HUES64 (cell line): ENCODE data around the gene ADRA1B.

Source experiments
- H3K27ac ChIP-seq: 2 replicates; pipeline ENCODE4 v1.7.0; 2013; ENCODE audit warnings: low read depth, low read length, inconsistent platforms
- H3K27me3 ChIP-seq: 2 replicates; pipeline ENCODE4 v1.6.1; 2013; ENCODE audit warnings: mild to moderate bottlenecking, low read length; ENCODE audit not compliant: insufficient read depth
- H3K36me3 ChIP-seq: 2 replicates; pipeline ENCODE4 v1.6.1; 2013; ENCODE audit warnings: mild to moderate bottlenecking, low read length; ENCODE audit not compliant: insufficient read depth
- H3K4me1 ChIP-seq: 2 replicates; pipeline ENCODE4 v1.6.1; 2013; ENCODE audit warnings: mild to moderate bottlenecking, low read length, moderate library complexity; ENCODE audit not compliant: insufficient read depth
- H3K4me3 ChIP-seq: 2 replicates; pipeline ENCODE4 v1.5.1; 2013; ENCODE audit warnings: mild to moderate bottlenecking, low read length, moderate library complexity
- H3K9ac ChIP-seq: 2 replicates; pipeline ENCODE4 v1.6.1; 2013; ENCODE audit warnings: mild to moderate bottlenecking, low read depth, low read length
- H3K9me3 ChIP-seq: 2 replicates; pipeline ENCODE4 v1.6.1; 2013; ENCODE audit warnings: low read depth, low read length; ENCODE audit not compliant: insufficient read depth
- WGBS: fragments of 150-250, 120-280 bp; methylation state at CpG from one replicate; pipeline ENCODE4 v1.1.7; 2013; ENCODE audit warnings: missing lambda C conversion rate; 5-methylcytosine and 5-hydroxymethylcytosine counted together

ADRA1B gene

DNA sequence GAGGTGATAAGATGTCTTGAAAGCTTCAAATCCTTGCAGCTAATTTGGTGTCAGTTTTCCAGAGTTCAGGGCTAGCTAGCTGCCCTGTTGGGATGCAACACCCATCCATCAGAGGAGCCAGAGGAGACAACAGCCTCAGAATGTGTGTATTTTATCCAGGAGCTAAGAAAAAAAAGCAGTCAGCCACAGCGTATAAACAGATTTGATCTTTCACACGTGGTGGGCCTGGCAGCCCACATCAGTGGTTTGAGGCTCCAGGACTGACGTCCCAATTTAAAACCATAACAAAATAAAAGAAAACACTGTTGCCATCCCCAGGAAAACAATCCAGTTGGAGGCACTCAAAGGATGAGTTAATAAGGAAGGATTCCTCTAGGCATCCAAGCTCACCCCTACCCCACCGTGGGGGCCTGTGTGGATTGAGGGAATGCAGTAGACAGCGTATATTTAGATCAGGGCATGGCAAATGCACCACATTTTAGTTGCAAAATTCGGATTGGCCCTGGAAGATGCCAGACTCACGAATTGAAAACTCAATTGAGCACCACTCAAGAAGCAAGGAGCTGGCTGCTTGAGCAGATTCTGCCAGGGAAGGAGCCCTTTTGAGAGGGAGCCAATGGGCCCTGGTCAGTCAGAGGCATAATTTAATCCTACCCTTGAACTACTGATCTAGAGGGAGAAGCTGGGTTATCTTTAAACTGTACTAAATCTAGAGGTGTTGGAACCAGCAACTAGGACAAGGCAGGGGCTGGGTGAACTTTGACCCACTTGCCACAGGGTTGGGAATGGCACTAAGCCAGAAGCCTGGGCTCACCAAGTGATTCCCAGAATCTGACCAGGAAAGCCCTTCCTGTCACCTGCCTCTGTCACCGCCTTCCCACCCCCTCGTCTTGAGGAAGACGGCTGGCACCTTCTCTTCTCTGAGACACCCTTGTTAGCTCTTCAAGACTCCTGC, 17.5 kb downstream of the ADRA1B start:
- H3K9me3 ChIP-seq = no peaks in the 10 kb centered on the region
- no peaks in the 10 kb centered on the region for H3K36me3 ChIP-seq
- H3K4me1 ChIP-seq = no peaks in the 10 kb centered on the region
- no peak overlapping the region for H3K4me3 ChIP-seq
- H3K27ac ChIP-seq = no peak overlapping the region
- WGBS = 79% methylated on average over 9 of the region's 10 CpGs
- no peak overlapping the region for H3K9ac ChIP-seq
- no peaks in the 10 kb centered on the region for H3K27me3 ChIP-seq

DNA sequence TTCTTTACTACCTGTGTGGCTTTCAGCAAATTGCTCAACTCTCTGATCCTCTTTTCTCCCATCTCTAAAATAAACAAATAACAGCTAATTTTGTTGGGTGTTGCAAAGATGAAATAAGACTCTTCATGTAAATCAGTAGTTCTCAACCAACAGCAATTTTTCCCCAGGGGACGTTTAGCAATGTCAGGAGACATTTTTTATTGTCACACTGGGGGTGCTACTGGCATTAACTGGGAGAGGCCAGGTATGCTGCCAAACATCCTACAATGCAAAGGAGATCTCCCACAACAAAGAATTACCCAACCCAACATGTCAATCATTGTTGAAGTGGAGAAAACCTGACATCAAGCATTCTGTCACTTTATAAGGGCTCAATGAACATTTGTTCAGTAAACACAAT, 19.7 kb downstream of the ADRA1B start:
- 67% methylated on average over 1 of the region's 1 CpG for WGBS
- no peaks in the 10 kb centered on the region for H3K9me3 ChIP-seq
- no peaks in the 10 kb centered on the region for H3K27me3 ChIP-seq
- no peaks in the 10 kb centered on the region for H3K4me1 ChIP-seq
- no peak overlapping the region for H3K4me3 ChIP-seq
- no peak overlapping the region for H3K9ac ChIP-seq
- no peak overlapping the region for H3K27ac ChIP-seq
- H3K36me3 ChIP-seq = no peaks in the 10 kb centered on the region

DNA sequence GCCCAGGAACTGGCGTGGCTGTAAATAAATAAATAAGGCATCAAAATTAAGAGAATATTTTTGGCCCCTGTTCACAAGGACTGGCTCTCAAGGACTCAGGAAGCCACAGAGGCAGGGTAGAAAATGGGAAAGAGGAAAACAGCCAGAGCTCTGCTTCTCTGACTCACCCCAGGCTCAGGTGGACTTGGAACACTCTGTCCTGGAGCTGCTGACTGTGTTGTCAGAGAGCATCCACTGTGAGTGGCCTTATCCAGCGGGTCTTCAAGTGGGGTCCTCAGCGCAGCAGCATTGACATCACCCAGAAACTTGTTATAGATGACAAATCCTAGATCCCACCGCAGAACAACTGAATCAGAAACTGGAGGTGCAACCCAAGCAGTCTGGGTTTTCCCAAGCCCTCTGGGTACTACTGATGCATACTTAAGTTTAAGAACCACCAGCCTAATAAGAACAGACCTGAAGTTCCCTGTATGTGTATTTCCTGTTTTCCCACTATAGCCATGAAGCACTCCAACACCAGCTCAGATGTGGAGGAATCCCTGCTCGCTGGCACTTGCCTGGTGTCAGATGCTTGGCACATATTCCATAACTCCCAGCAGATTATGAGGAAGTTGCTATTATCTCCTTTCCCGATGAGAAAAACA, 20.5 kb downstream of the ADRA1B start:
- Histone ChIP-seq H3K9me3 (no peaks in the 10 kb centered on the region), H3K4me3 (no peak overlapping the region), H3K4me1 (no peaks in the 10 kb centered on the region), H3K36me3 (no peaks in the 10 kb centered on the region), H3K9ac (no peak overlapping the region), H3K27me3 (no peaks in the 10 kb centered on the region), H3K27ac (no peak overlapping the region)
- 95% methylated on average over 6 of the region's 6 CpGs for WGBS

DNA sequence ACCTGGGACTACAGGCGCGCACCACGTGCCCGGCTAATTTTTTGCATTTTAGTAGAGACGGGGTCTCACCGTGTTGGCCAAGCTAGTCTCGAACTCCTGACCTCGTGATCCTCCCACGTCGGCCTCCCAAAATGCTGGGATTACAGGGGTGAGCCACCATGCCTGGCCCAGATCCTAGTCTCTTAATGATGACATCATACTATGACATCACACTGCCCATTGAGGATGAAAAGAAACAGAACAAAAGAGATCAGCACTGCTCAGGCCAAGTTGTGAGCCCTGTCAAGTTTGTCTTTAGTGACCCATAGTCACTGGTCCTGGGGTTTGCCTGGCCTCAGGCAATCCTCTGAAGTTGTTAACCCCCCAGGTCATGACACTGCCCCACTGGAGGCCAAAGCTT, 21.3 kb downstream of the ADRA1B start:
- H3K9me3 ChIP-seq = no peaks in the 10 kb centered on the region
- H3K27ac ChIP-seq = no peak overlapping the region
- no peaks in the 10 kb centered on the region for H3K4me1 ChIP-seq
- H3K36me3 ChIP-seq = no peaks in the 10 kb centered on the region
- no peak overlapping the region for H3K4me3 ChIP-seq
- H3K27me3 ChIP-seq = no peaks in the 10 kb centered on the region
- no peak overlapping the region for H3K9ac ChIP-seq
- 93% methylated on average over 10 of the region's 10 CpGs for WGBS

DNA sequence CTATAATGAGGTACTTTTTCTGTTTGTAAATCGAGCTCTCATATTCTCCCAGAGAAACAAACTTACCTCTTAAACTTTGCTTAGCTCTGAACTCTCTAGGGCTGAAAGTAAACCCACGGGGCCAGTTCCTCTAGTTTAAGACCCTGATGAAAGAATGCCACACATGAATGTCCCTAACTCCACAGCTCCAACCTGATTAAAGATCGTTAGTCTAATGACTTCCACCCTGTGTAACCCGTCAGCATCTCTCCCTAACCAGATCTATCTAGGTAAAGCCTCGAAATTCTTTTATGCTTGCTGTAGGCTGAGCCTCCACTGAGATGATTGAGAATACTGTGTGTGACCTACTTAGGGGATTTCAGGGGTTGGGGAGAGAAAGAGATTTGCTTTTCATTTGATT, 27.0 kb downstream of the ADRA1B start:
- Histone ChIP-seq H3K4me3 (no peak overlapping the region), H3K27me3 (no peaks in the 10 kb centered on the region), H3K9me3 (no peaks in the 10 kb centered on the region), H3K36me3 (no peaks in the 10 kb centered on the region), H3K9ac (no peak overlapping the region), H3K27ac (no peak overlapping the region), H3K4me1 (no peaks in the 10 kb centered on the region)
- WGBS = 84% methylated on average over 5 of the region's 5 CpGs

DNA sequence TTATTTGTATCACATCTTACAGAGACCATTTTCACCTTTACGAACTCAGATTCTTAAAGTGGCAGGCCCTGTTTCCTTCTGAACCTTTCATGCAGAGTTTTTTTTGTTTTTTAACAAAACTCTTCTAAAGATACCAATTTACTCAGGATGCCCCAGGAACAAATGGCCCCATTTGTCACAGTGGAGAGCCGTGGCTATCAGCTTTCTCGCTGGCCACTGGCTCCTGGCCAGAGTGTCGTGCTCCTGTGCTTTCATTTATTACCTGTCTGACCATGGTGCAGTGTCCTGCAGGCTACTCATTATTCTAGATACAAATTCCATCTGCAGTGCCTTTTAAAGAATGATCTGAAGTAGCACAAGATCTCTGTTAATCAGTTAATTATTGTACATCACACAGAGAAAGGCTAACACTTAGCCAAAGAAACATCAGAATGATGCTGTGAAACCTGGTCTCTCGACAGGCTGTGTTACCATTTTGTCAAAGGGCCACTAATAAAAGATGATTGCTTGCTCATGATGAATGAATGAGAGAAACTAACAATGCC, 27.8 kb downstream of the ADRA1B start:
- no peaks in the 10 kb centered on the region for H3K9me3 ChIP-seq
- no peaks in the 10 kb centered on the region for H3K27me3 ChIP-seq
- H3K4me3 ChIP-seq = no peak overlapping the region
- no peak overlapping the region for H3K9ac ChIP-seq
- no peaks in the 10 kb centered on the region for H3K36me3 ChIP-seq
- no peak overlapping the region for H3K27ac ChIP-seq
- H3K4me1 ChIP-seq = no peaks in the 10 kb centered on the region
- 89% methylated on average over 5 of the region's 5 CpGs for WGBS

DNA sequence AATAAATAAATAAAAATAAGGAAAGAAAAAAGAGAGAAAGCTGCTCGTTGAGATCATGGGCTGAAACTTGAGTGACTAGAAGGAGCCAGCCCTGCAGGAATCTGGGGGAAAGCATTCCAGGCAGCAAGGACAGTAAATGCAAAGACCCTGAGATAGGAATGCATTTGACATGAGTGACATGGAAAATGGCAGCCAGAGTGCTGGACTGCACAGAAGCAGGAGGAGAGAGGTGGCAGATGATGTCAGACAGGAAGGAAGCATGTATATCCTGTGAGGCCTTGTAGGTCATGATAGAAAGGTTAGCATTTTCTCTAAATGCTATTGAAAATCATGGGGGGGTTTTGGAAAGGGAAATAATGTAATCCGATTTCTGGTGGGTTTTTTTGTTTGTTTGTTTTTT, 29.1 kb downstream of the ADRA1B start:
- H3K27ac ChIP-seq = no peak overlapping the region
- no peak overlapping the region for H3K4me3 ChIP-seq
- H3K9me3 ChIP-seq = no peaks in the 10 kb centered on the region
- WGBS = 90% methylated on average over 2 of the region's 2 CpGs
- H3K36me3 ChIP-seq = no peaks in the 10 kb centered on the region
- no peak overlapping the region for H3K9ac ChIP-seq
- no peaks in the 10 kb centered on the region for H3K27me3 ChIP-seq
- no peaks in the 10 kb centered on the region for H3K4me1 ChIP-seq

DNA sequence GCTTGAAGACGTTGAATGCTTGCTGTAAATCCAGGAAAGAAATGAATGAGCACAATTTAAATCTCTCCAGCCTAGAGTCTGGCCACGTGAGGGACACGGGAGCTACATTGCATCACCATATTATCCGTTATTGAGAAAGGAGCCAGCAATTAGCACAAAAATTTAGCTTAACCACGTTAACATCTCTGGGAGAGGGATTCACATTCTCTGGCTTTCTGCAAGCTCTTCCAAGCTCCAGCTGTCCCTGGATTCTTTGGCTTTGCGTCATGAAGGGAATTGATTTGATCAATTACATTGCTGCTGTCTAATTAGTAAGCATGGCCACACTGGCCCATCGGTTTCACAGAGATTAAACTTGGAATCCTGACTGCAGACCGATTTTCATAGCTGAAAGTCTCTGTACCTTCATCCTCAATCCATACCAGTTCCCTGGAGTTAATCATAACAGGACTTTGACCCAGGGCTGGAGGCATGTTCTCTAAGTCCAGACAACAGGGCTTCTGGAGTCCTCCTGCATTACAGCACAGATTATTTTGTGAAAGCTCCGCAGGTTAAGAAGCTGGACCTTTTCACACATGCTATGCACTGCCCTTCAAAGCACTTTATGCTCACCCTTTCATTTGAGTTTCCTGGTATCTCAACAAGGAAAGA, 31.6 kb downstream of the ADRA1B start:
- Histone ChIP-seq H3K4me1 (no peaks in the 10 kb centered on the region), H3K4me3 (no peak overlapping the region)

DNA sequence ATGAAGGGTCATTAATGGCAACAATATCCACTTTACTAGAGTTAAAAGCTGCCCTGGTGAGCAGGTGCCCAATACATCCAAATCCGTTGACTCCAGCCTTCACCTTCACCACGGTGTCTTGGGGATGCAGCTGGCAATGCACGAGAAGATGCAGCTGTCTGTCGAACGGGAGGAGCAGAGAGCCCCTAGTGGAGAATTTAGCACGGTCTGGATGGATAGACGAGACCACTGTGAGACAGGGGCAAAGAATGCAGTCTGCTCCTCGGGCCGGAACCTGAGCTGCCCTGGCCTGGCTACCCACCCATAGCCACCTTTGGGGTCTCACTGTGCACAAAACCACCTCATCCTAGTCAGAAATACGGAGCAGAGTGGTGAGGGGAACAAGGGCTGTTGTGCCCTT, 35.1 kb downstream of the ADRA1B start:
- 66% methylated on average over 10 of the region's 10 CpGs for WGBS
- Histone ChIP-seq H3K27me3 (no peaks in the 10 kb centered on the region), H3K9ac (no peak overlapping the region), H3K9me3 (no peaks in the 10 kb centered on the region), H3K36me3 (no peaks in the 10 kb centered on the region), H3K27ac (no peak overlapping the region), H3K4me1 (no peaks in the 10 kb centered on the region), H3K4me3 (no peak overlapping the region)

More for the DNA sequence above, 31.6 kb downstream of the ADRA1B start:
- 86% methylated on average over 9 of the region's 9 CpGs for WGBS
- Histone ChIP-seq H3K36me3 (no peaks in the 10 kb centered on the region), H3K27me3 (no peaks in the 10 kb centered on the region), H3K27ac (no peak overlapping the region), H3K9me3 (no peaks in the 10 kb centered on the region), H3K9ac (no peak overlapping the region)

DNA sequence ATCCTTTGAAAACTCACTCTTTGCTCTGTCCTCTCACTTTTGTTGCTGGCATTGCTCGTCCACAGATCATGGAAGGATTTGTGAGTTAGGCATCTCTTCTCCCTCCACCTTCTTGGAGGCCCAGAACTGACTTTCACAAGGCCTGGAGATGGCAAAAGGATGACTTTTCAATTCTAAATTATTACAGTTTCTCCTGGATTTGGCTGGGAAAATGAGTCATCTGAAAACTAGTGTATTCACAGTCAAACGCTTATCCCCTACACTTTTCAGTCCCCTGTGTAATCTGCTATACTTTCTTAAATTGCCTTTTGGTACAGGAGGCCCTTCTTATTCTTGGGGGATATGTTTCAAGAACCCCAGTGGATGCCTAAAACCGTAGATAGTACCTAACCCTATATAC, 35.6 kb downstream of the ADRA1B start:
- Histone ChIP-seq H3K4me3 (no peak overlapping the region), H3K27me3 (no peaks in the 10 kb centered on the region), H3K36me3 (no peaks in the 10 kb centered on the region), H3K9ac (no peak overlapping the region), H3K4me1 (no peaks in the 10 kb centered on the region), H3K9me3 (no peaks in the 10 kb centered on the region), H3K27ac (no peak overlapping the region)
- WGBS = 91% methylated on average over 2 of the region's 3 CpGs

DNA sequence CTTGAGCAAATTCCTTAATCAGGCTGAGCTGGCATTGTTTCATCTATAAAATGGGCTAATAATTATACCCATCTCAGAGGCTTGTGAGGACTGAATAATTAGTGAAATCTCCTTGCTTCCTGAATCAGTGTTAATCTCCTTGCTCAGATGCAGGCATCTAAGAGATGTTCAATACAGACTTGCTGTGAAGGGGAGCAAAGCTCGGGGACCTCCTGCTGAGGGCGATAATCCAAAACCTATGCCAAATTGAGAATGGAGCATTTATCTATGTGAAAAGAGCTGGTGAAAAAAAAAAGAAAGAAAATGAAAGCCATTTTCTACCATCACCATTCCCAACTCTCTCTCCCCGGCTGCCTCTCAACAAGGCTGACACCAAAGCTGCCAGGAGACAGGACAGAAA, 37.3 kb downstream of the ADRA1B start:
- 91% methylated on average over 3 of the region's 3 CpGs for WGBS
- H3K4me3 ChIP-seq = no peak overlapping the region
- no peak overlapping the region for H3K9ac ChIP-seq
- H3K4me1 ChIP-seq = no peaks in the 10 kb centered on the region
- H3K27ac ChIP-seq = no peak overlapping the region
- no peaks in the 10 kb centered on the region for H3K27me3 ChIP-seq
- H3K36me3 ChIP-seq = no peaks in the 10 kb centered on the region
- no peaks in the 10 kb centered on the region for H3K9me3 ChIP-seq
